Stimulated activated CD4-positive, alpha-beta T cell treated with anti-CD3 and anti-CD28 coated beads, Interleukin-15, amount 100 ng/mL, for 24 hours (primary cell): ENCODE measurements around the gene VPS41.
"Not testable (repeated sequence)": the region's sequence is repeated elsewhere in the genome, so short reads cannot be mapped to it uniquely, and the experiment has no call there.

Source experiments
- DNase-seq: peaks from one replicate; pipeline ENCODE4 v3.0.0-alpha.2; 2020

The VPS41 gene

DNA sequence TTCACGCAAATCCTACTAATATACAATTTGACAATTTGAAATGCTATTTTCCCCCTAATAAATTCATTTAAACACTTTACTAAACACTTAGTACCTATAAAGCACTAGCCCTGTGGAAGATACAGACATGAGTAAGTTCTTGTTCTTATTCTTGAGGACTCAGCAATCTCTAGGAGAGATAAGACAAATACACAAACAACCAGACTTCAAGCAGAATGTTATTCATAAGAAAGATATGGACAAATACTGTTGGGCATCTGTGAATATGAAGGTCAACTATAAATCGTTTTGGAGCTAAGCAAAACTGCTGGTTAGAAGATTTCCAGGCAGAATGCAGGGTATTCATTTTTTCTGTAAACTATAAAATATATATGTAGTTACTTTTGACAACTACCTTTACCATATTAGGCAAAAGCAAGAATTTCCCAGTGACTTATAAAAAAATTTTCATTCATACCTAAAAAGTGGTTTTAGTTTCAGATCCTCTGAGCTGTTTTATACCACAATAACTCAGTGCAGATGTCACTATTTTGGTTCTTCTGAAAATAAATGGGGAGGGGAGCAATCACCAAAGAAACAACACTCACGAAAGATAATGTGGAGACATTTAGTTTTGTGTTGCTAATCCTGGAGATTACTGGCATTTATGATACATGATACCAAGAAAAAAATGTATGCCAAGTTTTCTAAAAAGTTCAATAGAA, 3.8 kb downstream of the VPS41 start:
- no peak for DNase-seq

DNA sequence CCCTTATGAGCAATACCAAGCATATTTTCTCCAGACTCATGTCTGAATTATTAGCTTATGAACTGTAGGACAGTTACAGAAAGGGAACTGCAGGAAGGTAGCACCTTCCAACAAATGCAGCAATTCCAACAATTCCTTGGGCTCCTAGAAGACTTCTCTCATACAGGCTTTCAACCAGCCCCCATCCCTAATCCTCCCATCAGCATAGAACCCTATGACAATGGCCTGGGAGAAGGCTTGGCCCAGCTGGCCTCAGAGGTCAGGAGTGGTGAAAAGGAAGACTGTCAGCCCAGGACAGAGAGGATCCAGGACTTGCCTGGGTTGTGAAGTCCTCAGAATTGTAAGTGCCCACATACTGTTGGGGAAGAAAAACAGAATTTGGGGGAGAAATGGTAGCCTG, 5.9 kb downstream of the VPS41 start:
- no peak for DNase-seq

DNA sequence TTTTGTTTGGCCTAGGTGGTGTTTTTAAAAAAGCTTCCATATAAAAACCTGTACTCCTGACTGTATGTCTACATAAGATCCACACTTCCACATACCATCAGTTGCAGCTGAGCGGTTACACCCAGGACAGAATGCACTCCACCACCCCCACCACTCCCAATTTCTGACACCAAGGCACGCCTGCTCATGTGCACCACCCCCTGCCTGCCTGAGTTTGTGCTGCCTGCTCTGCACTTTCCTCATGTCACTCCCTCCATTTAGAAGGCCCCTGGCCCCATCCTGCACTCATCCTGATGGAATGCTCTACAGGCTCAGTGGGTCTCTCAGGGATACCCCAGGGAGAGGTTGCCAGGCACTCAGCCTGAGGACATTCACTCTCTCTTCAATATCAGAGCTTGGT, 6.5 kb downstream of the VPS41 start:
- no peak for DNase-seq

DNA sequence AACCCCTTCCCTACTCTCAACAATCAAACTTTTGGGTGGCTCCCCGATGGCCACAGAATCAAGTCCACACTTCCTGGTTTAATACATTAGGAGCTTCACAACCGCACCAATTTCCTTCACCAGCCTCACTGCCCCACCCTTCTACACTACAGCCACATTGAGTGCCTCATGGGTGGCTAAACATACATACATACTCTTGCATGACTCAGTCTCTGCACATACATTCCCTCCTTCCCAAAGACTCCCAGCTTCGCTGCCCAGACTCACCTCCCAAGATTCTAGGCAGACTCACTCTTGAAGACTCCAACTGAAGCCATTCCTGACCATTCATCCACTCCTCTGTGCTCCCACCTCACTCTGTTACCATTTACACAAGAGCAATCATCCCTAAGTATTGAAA, 15.9 kb downstream of the VPS41 start:
- no peak for DNase-seq

DNA sequence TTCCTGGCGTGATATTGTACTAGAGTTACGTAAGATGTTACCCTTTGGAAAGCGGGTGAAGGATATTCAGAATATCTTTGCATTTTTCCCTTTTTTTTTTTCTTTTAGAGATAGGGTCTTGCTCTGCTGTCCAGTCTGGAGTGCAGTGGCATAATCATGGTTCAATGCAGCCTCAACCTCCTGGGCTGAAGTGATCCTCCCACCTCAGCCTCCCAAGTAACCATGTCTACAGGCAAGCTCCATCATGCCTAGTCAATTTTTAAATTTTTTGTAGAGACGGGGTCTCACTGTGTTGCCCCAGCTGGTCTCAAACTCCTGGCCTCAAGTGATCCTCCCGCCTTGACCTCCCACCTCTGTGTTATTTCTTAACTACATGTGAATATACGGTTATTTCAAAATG, 18.4 kb downstream of the VPS41 start:
- no peak for DNase-seq

DNA sequence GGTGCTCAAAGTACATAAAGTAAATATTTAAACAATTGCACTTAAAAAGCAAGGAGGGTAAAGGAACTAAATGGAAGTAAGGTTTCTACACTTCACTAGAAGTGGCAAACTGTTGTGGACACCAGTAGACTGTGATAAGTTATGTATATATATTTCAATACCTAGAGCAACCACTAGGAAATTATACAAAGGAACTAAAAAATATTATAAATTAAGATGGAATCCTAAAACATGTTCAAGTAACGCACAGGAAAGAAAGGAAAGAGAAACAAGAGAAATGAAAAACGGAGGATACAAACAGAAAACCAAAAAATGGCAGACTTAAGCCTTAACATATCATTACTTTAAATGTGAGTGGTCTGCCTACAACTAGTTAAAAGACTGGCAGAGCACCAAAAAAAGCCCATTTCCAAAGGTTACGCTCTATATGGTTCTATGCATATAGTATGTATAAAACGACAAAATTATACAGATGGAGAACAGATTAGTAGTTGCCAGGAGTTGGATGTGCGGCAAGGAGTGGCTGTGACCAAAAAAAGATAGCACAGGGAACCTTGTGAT, 19.0 kb downstream of the VPS41 start:
- no peak for DNase-seq

GRCh38 chr7:38889079-38889478, 19.9 kb downstream of the VPS41 start:
- no peak for DNase-seq

DNA sequence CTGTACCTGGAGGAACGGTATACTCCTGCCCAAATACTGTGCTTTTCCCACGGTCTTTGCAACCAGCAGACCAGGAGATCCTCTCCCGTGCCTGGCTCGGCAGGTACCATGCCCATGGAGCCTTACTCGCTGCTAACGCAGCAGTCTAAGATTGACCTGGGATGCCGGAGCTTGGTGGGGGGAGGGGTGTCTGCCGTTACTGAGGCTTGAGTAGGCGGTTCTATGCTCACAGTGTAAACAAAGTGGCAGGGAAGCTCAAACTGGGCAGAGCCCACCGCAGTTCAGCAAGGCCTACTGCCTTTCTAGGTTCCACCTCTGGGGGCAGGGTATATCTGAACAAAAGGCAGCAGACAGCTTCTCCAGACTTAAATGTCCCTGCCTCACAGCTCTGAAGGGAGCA, 22.7 kb downstream of the VPS41 start:
- no peak for DNase-seq

DNA sequence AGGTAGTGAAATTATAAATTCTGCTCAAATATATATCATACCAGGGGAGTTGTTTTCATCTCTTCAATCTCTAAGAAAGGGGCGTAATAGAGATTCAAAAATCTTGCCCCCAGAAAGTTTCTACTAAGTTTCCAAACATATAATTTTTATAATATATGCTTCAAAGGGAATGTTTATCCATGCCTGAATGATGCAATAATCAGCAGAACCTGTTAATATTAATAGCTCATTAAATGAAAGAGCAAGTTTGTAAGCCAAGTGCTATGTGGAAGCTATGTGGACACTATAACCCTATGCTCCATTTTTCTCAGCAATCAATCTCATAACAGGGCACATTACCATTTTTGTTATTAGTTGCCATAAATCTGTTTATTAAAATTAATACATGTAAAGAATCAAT, 25.3 kb downstream of the VPS41 start:
- DNase-seq: no peak

DNA sequence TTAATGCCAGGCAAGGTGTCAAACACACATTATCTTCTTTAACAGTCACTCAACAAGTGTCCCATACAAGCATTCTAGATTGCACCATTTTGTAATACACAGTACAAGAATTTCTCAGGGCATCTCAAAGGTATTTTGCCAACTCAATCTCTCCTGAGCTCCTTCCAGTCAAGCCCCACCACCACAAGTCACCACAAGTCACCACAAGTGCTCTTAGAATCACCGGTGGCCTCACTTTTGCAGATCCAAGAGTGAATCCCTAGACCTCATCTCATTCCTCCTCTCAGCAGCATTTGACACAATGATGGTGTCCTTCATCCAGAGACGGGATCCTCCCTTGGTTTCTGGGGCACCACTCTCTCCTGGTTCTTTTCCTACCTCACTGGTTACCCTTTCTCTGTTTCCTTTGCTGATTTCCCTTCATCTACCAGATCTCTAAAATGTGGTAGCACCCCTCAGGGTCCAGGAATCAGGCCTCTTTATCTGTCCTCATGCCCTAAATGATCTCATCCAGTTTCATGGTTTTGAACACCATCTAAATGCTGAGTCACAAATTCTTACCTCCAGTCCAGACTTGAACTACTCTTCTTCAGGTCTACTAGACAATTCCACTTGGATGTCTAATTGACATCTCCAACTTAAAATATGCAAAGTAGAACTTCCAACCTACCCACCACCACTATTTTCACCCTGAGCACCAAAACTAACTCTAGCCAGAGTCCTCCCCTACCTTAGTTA, 26.9 kb downstream of the VPS41 start:
- no peak for DNase-seq

GRCh38 chr7:38881015-38881414, 28.0 kb downstream of the VPS41 start:
- DNase-seq: no peak

GRCh38 chr7:38880454-38880853, 28.5 kb downstream of the VPS41 start:
- DNase-seq: no peak

DNA sequence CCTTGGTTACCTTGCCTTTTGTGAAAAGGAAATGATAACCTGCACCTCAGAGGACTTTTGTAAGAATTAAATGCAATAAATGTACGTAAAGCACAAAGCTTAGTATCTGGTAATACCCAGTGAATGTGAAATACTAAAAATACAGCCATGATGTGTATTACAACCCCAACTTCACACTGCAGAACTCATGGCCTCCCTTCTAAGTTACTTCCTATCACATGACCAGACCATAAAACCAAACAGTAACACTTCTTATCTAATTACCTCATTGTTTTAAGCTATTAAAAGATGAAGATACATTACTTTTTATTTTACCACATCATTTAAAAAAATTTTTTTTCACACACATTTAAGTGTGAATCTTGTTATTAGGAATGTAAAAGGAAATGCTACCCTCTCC, 29.0 kb downstream of the VPS41 start:
- no peak for DNase-seq

- no peak for DNase-seq
Measured at GRCh38 chr7:38878694-38879457, 30.1 kb downstream of the VPS41 start.

DNA sequence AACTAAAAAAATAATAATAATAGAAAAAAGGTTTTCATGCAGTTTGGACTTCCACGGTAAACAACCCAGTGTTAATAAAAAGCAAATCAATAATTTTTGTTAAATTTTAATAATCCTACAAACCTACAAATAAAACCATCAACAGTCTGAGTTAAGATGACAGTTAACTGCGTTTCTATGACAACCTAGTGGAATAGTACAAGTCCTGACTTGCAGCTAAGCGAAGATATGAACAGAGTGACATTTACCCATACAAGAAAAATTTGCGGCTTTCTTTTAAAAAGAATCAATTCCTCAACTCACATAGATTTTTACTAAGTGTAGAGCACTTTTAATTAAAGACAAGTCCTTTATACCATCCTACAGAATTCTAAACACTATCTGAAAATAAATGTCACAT, 35.6 kb downstream of the VPS41 start:
- DNase-seq: no peak

- DNase-seq: no peak
Measured at GRCh38 chr7:38872202-38872601, 36.8 kb downstream of the VPS41 start.

DNA sequence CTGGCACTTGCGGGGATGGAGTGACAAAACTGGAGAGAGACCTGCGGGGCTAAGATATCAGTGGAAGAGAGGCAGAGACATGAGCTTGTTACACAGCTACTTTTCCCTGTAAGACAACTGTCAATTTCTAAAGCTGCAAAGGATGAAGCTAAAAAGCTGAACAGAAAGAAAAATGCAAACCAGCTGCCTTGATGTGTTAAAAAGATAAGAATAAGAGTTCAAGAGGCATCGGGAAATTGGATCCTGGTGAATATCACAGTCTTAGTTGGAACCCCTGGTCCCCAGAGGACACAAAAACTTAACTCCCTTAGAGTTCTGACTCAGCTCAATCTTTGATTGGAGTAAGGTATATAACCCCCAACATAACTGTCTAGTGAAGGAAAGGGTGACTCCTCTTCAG, 38.8 kb downstream of the VPS41 start:
- DNase-seq: no peak

DNA sequence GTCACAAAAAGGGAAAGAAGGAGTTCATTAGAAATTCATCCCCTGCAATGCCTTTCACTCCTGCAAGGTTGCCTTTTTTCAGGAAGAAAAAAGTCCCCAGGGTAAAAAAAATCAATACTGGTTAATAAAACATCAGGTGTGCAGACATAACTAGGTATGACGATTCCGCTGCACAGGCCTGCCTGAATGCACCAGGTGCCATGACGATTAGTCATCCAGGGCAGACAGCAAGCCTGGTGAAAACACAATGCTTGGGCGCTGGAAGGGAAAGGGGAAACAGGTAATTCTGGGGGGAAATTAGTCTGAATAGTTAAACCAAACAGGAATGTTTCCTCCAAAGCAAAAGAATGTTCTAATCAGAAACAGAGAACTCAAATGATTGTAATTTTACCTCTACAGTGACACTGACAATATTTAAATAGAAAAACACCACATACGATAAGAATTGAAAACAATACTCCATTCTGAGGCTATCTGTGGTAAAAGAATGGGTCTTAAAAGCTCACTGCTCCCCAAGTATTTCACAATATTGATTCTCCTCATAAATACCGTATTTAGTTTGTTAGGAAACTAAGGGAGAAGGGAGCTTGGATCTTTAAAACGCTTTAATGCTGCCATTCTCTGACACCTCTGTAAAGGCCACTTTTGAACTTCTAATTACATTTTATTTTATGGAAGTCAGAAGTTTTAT, 45.2 kb downstream of the VPS41 start:
- DNase-seq: no peak

DNA sequence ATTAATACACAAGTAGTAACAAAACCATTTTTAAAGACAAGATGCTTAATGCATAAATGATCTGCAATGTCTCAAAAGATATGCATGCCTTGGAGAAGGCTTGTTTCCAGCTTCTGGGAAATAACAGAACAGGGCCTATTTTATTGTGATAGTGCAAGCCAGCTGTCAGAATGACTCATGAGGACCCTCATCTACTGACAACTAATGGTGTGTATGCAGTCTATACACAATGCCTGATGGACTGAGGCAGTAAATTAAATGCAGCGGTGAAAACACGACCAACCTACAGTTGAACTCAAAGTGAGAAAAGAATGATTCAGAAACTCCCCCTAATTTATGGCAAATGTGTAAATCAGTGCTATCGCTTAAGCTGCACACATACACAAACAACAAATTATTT, 46.3 kb downstream of the VPS41 start:
- DNase-seq: no peak

DNA sequence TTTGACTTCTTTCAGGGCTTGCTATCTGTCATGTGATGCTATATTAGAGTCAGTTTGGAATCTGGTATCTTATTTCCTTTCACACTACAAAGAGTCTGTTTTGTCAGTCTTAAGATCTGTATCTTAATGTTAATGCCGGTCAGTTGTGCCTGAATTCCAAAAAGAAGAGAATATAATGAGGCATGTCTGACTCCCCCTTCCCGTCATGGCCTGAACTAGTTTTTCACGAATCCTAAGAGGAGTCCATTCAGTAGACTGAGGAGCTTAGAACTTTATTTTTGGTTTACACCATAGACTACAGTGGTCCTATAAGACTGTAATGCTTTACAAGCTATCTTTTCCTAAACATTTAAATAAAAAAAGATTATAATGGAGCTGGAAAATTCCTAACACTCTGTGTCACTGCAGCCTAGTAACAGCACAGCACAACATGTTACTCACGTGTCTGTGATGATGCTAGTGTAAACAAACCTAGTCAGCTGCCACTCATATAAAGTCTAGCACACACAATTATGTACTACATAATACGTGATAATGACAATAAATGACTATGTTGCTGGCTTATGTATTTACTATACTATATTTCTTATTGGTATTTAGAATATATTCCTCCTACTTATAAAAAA, 50.6 kb downstream of the VPS41 start:
- DNase-seq: no peak

GRCh38 chr7:38855867-38856266, 53.1 kb downstream of the VPS41 start:
- no peak for DNase-seq

GRCh38 chr7:38855386-38855785, 53.6 kb downstream of the VPS41 start:
- no peak for DNase-seq

DNA sequence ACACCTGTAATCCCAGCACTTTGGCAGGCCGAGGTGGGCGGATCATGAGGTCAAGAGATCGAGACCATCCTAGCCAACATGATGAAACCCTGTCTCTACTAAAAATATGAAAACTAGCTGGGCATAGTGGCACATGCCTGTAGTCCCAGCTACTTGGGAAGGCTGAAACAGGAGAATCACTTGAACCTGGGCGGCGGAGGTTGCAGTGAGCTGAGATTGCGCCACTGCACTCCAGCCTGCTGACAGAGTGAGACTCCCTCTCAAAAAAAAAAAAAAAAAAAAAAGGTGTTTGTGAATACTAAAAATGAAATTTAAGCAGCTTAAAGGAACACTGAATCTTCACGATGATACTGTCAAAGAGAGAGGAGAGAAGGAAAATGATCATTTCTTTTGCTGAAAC, 54.0 kb downstream of the VPS41 start:
- DNase-seq: not testable (repeated sequence)
